NT2/D1 (cell line): ENCODE data around the gene TP53TG5.

Source experiments
- SUZ12 ChIP-seq: IDR thresholded peaks from 2 replicates; pipeline ENCODE4 v1.6.1; 2011; ENCODE audit not compliant: insufficient read length, insufficient read depth; ENCODE audit errors: extremely low read depth
- YY1 ChIP-seq: IDR thresholded peaks from 2 replicates; pipeline ENCODE4 v1.6.1; 2011; ENCODE audit not compliant: insufficient read length, insufficient read depth
- ZNF274 ChIP-seq: IDR thresholded peaks from 2 replicates; pipeline ENCODE4 v1.6.1; 2011; ENCODE audit warnings: mild to moderate bottlenecking, low read depth, low read length

DNA sequence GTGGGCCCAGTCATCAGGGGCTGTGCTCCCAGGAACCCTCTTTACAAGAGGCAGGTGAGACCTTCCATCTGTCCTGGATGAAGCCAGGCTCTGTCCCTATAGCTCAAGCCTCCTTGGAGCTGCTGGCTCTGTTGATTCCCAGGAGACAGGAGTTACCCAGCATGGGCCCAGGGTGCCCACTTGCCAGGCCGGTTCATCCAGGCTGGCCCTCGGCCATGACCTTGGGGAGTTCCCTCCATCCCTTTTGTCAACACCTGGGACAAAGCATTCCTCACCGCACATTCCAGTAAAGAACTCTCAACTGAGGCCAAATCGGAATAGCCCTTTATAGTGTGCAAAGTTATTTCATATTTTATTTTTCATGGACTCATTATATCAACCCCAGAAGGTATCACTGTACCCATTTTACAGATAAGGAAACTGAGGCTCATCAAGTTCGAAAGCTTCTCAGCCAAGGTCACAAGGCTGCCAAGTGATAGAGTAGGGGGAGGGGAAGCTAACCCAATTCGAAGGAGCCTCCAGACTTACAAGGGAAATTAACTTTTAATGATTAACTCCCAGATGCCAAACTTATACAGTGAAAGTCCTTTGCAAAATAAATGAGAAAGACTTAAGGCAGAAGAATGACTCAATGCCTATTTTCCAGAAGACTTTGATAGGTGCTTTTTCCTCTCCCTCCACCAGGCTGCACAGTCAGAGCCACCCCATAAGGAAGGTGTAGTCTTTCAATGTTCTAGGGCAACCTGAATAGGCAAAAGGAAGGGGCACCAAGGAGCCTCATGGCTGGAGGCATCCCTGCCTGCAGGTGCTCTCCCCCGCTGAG lies 48.4 kb downstream of the TP53TG5 start:
- no peak for TF ChIP-seq YY1
- no peak for TF ChIP-seq SUZ12
- TF ChIP-seq ZNF274, result no peak
